Omental fat pad (tissue), 4 donors: ENCODE data around the gene AOC3. TPM values are rescaled to one million over a fixed set of nuclear protein-coding genes. Genes with fewer than 3 reads are reported as not detected.
A peak's percentile ranks its signal among the peaks of the same experiment; 100 is the strongest.

ENCODE experiments used
- ATAC-seq: fragments of 150-250 bp; one replicate; pipeline ENCODE4 v1.9.1; 2016; ENCODE audit warnings: mild to moderate bottlenecking, moderate library complexity; ENCODE audit not compliant: low FRiP score
- DNase-seq: peaks from one replicate; pipeline ENCODE4 v3.0.0-alpha.2; 2019; ENCODE audit warnings: low spot score
- total RNA-seq, 4 donors: library from RNA; depleted of rRNA; stranded (reverse); fragments of >200 nt; gene quantifications; one replicate each; pipeline ENCODE4 v1.1.0, GENCODE V29; 2016
- TF ChIP-seq, protein P1 (sequence below), 3 donors: fragments of 450-650 bp; IDR thresholded peaks; one replicate each; pipeline ENCODE4 v1.5.1; 2016 to 2017; ENCODE audit warnings: antibody characterized with exemption in 3 of 3, mild to moderate bottlenecking in 3 of 3, moderate library complexity in 2 of 3

The AOC3 gene
- total RNA-seq, 4 donors from 2014 or later: 106 to 221 (median 175) TPM

DNA sequence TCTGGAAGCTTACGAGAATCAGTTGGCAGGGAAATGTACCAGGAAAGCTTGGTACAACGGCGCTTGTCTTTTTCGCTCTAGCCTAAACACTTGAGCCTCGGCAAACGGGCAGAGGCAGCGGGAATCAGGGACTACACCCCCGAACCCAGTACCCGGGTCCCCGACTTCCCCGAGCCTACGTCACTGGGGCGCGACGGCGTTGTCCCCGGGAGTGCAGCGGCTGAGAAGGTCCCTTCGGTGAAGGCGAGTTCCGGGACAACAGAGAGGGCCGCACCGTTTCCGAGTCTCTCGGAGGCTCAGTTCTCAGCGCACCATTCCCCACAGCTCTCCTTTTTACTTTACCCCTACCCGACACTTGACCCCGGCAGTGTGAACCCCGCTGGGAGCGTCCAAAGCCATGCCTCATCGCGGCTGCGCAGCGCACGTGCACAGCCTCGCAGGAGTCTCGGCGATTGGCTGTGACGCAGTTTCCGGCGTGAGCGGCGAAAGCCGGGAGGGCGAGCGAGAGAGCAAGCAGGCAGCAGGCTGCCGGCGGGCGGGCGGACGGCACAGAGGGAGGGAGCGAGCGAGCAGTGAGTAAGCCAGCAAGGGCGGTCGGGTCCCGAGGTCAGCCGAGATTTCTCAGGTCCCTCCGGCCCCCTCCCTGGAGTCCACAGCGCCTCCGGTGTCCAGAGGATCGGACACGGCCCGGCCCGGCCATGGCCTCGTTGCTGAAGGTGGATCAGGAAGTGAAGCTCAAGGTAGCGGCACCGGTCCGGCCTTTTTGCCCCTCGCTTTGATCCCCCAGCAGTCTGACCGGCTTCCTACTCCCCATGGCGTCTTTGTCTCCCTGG is 17.8 kb upstream of the AOC3 start, which contains the start of gene PSME3:
Gene PSME3, plus strand, starts transcription at position 464 of the 833 bp plus-strand sequence. Its CDS starts 235 bp downstream, at position 699.
- peak; percentile 90 for ATAC-seq
- TF ChIP-seq, protein P1, sequence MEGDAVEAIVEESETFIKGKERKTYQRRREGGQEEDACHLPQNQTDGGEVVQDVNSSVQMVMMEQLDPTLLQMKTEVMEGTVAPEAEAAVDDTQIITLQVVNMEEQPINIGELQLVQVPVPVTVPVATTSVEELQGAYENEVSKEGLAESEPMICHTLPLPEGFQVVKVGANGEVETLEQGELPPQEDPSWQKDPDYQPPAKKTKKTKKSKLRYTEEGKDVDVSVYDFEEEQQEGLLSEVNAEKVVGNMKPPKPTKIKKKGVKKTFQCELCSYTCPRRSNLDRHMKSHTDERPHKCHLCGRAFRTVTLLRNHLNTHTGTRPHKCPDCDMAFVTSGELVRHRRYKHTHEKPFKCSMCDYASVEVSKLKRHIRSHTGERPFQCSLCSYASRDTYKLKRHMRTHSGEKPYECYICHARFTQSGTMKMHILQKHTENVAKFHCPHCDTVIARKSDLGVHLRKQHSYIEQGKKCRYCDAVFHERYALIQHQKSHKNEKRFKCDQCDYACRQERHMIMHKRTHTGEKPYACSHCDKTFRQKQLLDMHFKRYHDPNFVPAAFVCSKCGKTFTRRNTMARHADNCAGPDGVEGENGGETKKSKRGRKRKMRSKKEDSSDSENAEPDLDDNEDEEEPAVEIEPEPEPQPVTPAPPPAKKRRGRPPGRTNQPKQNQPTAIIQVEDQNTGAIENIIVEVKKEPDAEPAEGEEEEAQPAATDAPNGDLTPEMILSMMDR (IDR thresholded peaks at IDR 0.05): no peak
- DNase-seq: peak; percentile 75

DNA sequence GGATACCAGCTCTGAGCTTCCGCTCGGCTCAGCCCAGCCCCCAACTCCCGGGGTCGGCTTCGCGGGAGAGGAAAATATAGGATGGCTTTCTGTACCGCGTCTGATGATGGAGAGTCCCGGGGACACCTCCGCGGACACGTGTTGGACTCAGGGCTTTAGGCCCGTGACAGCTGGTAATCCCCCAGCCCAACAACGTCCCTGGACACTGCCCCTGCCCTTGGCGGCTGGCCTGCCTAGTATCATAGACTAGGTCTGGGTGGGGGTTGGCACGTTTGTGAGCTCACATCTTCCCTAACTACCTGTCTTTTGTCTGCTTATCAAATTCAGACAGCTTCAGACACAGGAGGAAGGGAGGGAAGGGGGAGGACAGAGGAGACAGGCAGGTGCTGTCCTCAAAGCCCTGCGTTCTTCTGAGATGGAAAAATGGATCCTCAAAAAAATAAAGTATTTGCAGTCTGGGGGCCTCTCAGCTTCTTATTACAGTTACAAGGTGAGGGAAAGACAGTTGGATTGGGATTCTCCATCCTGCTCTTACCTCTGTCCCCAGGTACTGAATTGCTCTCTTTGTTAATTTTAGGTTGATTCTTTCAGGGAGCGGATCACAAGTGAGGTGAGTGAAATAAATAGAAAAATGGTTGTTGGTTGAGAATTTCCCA is 17.1 kb upstream of the AOC3 start:
- ATAC-seq (peak; percentile 3), DNase-seq (no peak)
- TF ChIP-seq, protein P1 (IDR thresholded peaks at IDR 0.05): no peak

DNA sequence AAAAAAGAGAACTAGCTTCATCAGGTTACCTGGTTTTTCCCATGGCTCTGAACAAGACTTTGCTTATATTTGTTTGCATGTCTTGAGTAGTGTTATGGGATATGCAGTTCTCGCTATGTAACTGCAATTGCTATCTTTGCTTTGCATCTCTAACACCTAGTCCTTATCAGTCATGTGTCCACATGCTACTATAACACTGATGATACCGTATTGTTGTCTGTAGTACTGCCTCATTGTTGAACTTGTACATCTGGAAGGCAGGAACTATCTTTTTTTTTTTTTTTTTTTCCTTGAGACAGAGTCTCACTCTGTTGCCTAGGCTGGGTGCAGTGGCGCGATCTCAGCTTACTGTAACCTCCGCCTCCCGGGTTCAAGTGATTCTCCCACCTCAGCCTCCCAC is 15.3 kb upstream of the AOC3 start:
- TF ChIP-seq, protein P1 (IDR thresholded peaks at IDR 0.05): no peak

DNA sequence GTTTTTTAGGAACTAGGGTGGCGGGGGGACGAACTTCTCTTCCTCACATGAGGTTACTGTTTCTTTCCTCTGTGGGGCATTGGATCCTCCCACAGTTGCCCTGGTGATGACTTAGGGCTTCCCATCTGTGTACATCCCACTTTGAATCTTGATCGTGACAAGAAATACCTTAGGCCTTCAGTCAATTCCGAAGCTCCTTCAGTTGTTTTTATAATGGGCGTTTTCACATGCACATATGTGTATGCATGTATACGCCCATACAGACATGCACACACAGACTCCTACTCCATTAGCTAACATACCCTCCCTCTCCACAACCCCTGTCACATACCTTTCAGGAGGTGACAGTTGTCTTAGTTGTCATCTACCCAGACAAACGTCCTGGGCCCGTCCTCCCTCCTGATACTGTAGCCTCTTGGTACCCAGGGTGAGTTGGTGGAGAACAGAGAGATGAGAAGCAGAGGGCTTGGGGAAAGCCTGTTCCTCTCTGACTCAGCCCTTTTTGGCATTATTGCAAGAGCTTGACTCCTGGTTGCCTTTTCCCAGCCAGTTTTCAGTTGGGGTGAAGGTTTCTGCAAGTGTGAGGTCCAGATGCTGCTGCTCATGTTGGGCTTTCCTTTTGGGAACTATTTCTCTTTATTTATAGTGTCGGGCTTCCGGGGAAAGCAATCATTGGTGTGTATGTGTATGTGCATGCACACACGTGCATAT is 8.9 kb upstream of the AOC3 start:
- ATAC-seq (no peak), DNase-seq (no peak)
- TF ChIP-seq, protein P1 (IDR thresholded peaks at IDR 0.05): no peak

More for the DNA sequence above, 15.3 kb upstream of the AOC3 start:
- DNase-seq (no peak), ATAC-seq (no peak)

DNA sequence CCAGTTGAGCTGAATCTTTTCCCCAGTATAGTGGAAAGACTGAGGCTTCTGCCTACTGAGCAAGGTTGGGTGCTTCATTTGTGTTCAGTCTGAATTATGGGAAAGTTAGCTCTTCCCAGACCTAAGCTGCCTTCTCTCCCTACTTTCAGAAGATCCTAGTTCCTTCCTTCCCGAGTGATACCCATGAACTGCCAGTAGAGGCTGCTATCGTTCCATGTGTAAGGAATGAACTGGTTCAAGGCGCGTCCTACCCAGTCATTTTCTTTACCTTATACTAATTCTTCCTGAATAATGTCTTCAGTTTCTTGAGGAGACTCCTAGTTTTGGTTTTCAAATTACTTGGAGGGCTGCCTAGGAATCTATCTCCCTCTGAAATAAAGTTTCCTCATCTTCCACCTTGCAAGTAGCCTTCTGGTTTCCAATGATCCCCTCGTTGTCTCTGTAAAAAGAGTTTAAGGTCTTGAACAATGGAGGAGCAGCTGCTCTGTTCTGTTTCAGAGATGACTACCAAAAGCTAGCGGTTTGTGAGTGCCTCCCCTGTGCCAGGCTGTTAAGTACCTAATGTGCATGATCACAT is 7.6 kb upstream of the AOC3 start:
- ATAC-seq (no peak), DNase-seq (no peak)
- TF ChIP-seq, protein P1 (IDR thresholded peaks at IDR 0.05): peak in 1 of 3 donors; percentile 62

DNA sequence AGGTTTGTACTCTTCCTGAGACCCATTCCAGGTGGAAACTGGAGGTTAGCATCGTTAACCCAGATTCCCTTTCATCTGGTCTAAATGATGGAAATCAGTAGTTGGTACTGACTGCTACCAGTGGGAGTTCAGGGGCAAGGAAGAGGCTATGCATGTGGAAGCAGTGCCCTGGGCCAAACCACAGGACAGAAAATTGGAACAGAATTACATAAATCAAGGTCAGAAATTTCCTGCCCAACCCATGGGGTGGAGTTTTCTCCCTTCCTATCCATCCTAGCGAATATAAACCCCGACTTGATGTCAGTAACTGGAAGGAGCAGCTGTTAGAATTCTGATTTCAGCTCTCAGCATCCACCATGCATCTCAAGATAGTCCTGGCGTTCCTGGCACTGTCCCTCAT is 6.7 kb upstream of the AOC3 start, which contains the start of gene AOC2:
Gene AOC2, plus strand, starts transcription at position 310 of the 400 bp plus-strand sequence. Its CDS starts 47 bp downstream, at position 357.
- ATAC-seq (no peak), DNase-seq (no peak)
- TF ChIP-seq, protein P1 (IDR thresholded peaks at IDR 0.05): no peak
